ENCODE data around the gene ZFAND3. TPM values are rescaled to one million over a fixed set of nuclear protein-coding genes. Genes with fewer than 3 reads are reported as not detected.

Gene ZFAND3
- polyA plus RNA-seq, 3 donors = 11.5 to 21.1 (median 11.7) TPM

- no peak for TF ChIP-seq CTCF (IDR thresholded peaks at IDR 0.05)
- peaks cover 5 to 6% of the 10 kb centered on the region in 2 donors for H3K36me3 Mint-ChIP-seq
- Histone ChIP-seq H3K4me1 (ENCODE audit: control insufficient read depth in 1 of 2, insufficient read depth in 2 of 2, low read length in 2 of 2) (peaks cover 10 to 16% of the 10 kb centered on the region in 2 donors), H3K36me3 (replicated peaks in 1 of 2; ENCODE audit: control insufficient read depth in 1 of 2, insufficient read depth in 2 of 2, low read length in 2 of 2) (no peaks in the 10 kb centered on the region), H3K27me3 (ENCODE audit: control insufficient read depth in 2 of 2, insufficient read depth in 2 of 2, low read length in 2 of 2) (peaks cover 22 to 41% of the 10 kb centered on the region in 2 donors), H2AFZ (ENCODE audit: insufficient read depth, low read depth, low read length, poor library complexity, severe bottlenecking) (peak overlapping the region; percentile 62), H4K20me1 (ENCODE audit: insufficient read depth, low read length) (no peaks in the 10 kb centered on the region), H3K27ac (ENCODE audit: low read depth in 1 of 2, low read length in 2 of 2) (no peak overlapping the region), H3K79me2 (ENCODE audit: insufficient read depth, low read length) (no peaks in the 10 kb centered on the region), H3K9ac (ENCODE audit: insufficient read depth, low read length, poor library complexity, severe bottlenecking) (no peak overlapping the region), H3K4me3 (replicated peaks in 1 of 3; ENCODE audit: low read depth in 2 of 3, low read length in 3 of 3) (peak overlapping the region in 2 of 3 experiments; percentile 17 to 60), H3K4me2 (replicated peaks; ENCODE audit: extremely low read depth, low read length, poor library complexity, severe bottlenecking) (peak overlapping the region; percentile 62), H3K9me3 (replicated peaks in 1 of 2; ENCODE audit: control insufficient read depth in 1 of 2, insufficient read depth in 1 of 2, low read length in 2 of 2) (peaks cover 0 to 5% of the 10 kb centered on the region in 2 donors)
- peaks cover 17% of the 10 kb centered on the region for H3K4me1 Mint-ChIP-seq
- peak overlapping the region; percentile 64 to 87 for H3K4me3 Mint-ChIP-seq
- peaks cover 0 to 6% (median 5%) of the 10 kb centered on the region in 7 donors for H3K9me3 Mint-ChIP-seq
- H3K27me3 Mint-ChIP-seq (ENCODE audit: low read depth in 3 of 3) = peaks cover 45 to 59% (median 47%) of the 10 kb centered on the region in 3 donors
- peak overlapping the region in 1 of 7 donors; percentile 31 for H3K27ac Mint-ChIP-seq
- intact Hi-C loops (cut with micrococcal nuclease) = loop anchor here in 1 of 2 donors (5.0 kb wide), 1 partner anchor 88 kb away; no protein-coding TSS in a partner anchor
- 1% methylated on average over 13 of the region's 35 CpGs for WGBS (ENCODE audit: insufficient coverage)
- DNase-seq = peak in 1 of 3 donors; percentile 6
Observed at GRCh38 chr6:37783856-37784584, 35.5 kb upstream of the ZFAND3 start.

GRCh38 chr6:37784585-37784967 lies 35.0 kb upstream of the ZFAND3 start:
- H3K4me3 Mint-ChIP-seq = peak overlapping the region in 1 of 2 donors; percentile 87
- H3K27me3 Mint-ChIP-seq (ENCODE audit: low read depth in 3 of 3) = peaks cover 45 to 59% (median 47%) of the 10 kb centered on the region in 3 donors
- H3K9ac ChIP-seq (ENCODE audit: insufficient read depth, low read length, poor library complexity, severe bottlenecking) = no peak overlapping the region
- H3K9me3 ChIP-seq (replicated peaks in 1 of 2; ENCODE audit: control insufficient read depth in 1 of 2, insufficient read depth in 1 of 2, low read length in 2 of 2) = peaks cover 0 to 5% of the 10 kb centered on the region in 2 donors
- TF ChIP-seq CTCF (IDR thresholded peaks at IDR 0.05) = no peak
- WGBS (ENCODE audit: insufficient coverage) = 63% methylated on average over 5 of the region's 7 CpGs
- H3K9me3 Mint-ChIP-seq = peaks cover 0 to 6% (median 5%) of the 10 kb centered on the region in 7 donors
- intact Hi-C loops (cut with micrococcal nuclease) = loop anchor here in 1 of 2 donors (5.0 kb wide), 1 partner anchor 88 kb away; no protein-coding TSS in a partner anchor
- peaks cover 22 to 41% of the 10 kb centered on the region in 2 donors for H3K27me3 ChIP-seq (ENCODE audit: control insufficient read depth in 2 of 2, insufficient read depth in 2 of 2, low read length in 2 of 2)
- H3K4me1 Mint-ChIP-seq = peaks cover 17% of the 10 kb centered on the region
- no peak overlapping the region for H3K4me2 ChIP-seq (replicated peaks; ENCODE audit: extremely low read depth, low read length, poor library complexity, severe bottlenecking)
- H3K27ac Mint-ChIP-seq = no peak overlapping the region
- no peaks in the 10 kb centered on the region for H3K79me2 ChIP-seq (ENCODE audit: insufficient read depth, low read length)
- H3K36me3 Mint-ChIP-seq = peaks cover 5 to 6% of the 10 kb centered on the region in 2 donors
- peaks cover 10 to 16% of the 10 kb centered on the region in 2 donors for H3K4me1 ChIP-seq (ENCODE audit: control insufficient read depth in 1 of 2, insufficient read depth in 2 of 2, low read length in 2 of 2)
- H4K20me1 ChIP-seq (ENCODE audit: insufficient read depth, low read length) = no peaks in the 10 kb centered on the region
- no peaks in the 10 kb centered on the region for H3K36me3 ChIP-seq (replicated peaks in 1 of 2; ENCODE audit: control insufficient read depth in 1 of 2, insufficient read depth in 2 of 2, low read length in 2 of 2)
- peak overlapping the region in 1 of 3 experiments; percentile 60 for H3K4me3 ChIP-seq (replicated peaks in 1 of 3; ENCODE audit: low read depth in 2 of 3, low read length in 3 of 3)
- DNase-seq = no peak
- H2AFZ ChIP-seq (ENCODE audit: insufficient read depth, low read depth, low read length, poor library complexity, severe bottlenecking) = no peak overlapping the region
- no peak overlapping the region for H3K27ac ChIP-seq (ENCODE audit: low read depth in 1 of 2, low read length in 2 of 2)

All from CD14-positive monocyte (primary cell).